ENCODE measurements around the gene ROBO3. TPM values are rescaled to one million over a fixed set of nuclear protein-coding genes. Genes with fewer than 3 reads are reported as not detected.

The ROBO3 gene
- total RNA-seq, 2 experiments from 2014 or later, result 26.2 to 27.2 TPM

DNA sequence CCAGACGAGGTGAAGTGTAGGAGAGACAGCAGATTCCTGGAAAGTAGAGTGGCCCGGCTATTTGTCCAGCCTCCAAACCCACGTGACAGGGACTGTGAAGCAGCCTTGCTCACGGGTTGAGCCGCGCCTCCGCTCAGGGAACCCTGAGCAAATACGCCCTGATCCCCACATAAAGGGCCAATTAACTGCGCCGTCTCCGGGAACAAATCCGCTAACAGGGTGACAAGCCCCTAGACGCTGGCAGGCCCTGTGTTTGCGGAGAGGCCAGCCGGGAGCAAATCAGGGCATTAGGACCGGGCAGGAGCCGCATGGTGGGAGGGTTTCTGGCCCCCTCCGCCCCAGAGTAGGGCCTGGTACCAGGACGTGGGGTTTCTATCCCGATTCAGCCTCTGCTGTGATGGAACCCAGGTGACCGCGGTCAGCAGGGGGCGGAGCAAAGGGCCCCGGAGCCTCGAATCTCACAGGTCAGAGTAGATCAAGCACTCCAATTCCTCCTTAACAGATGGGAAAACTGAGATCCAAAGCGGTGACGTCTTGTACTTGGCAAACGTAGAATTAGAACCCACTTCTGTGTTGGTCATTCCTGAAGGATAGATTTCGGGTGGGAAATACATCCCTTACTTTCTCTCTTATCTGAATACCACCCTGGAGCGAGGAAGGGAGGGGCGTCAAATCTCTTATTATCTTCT is 2.0 kb upstream of the ROBO3 start:
- Histone ChIP-seq H3K4me1 (ENCODE audit: insufficient read depth, low read length) (peaks cover 37% of the 10 kb centered on the region), H3K36me3 (ENCODE audit: insufficient read depth, low read length) (no peaks in the 10 kb centered on the region), H3K27ac (ENCODE audit: low read depth in 1 of 2, low read length in 2 of 2) (no peak overlapping the region), H3K4me3 (ENCODE audit: low read length) (no peak overlapping the region), H3K9me3 (ENCODE audit: control insufficient read depth in 1 of 2, insufficient read depth in 1 of 2, low read length in 2 of 2) (peaks cover 0 to 24% of the 10 kb centered on the region in 2 experiments), H3K27me3 (ENCODE audit: control insufficient read depth in 1 of 2, insufficient read depth in 2 of 2, low read length in 2 of 2) (peaks cover 66 to 80% of the 10 kb centered on the region in 2 experiments)
- no peaks in the 10 kb centered on the region for H3K9me3 Mint-ChIP-seq
- H3K4me1 Mint-ChIP-seq (ENCODE audit: low read depth), result peaks cover 44% of the 10 kb centered on the region
- TF ChIP-seq CTCF (IDR thresholded peaks at IDR 0.05), result no peak
- peaks cover 86% of the 10 kb centered on the region for H3K27me3 Mint-ChIP-seq
- ChIA-PET POLR2A (no interaction called here), CTCF (no interaction called here)
- intact Hi-C loops (cut with DNase I, micrococcal nuclease), result no loop called here
- ATAC-seq (ENCODE audit: poor library complexity), result no peak
- H3K4me3 Mint-ChIP-seq, result peak overlapping the region; percentile 21
- no peaks in the 10 kb centered on the region for H3K36me3 Mint-ChIP-seq (ENCODE audit: low read depth)
- no peak for DNase-seq
- no peak overlapping the region for H3K27ac Mint-ChIP-seq

DNA sequence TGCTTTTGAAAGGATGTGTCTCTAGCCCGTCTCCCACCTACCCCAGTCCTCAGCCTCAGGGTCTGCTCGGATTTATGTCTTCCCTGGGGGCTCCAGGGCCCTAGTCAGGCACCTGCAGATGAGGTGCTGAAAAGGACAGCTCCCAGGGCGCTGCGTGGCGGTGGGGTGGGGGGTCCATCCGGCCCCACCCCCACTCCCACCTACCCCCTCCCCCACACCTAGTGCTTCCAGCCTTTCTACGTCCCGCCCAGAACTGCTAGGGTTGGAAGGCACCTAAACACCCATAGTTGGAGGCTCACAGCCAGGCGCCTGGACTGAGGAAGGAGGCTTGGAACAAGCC is 1.4 kb upstream of the ROBO3 start:
- intact Hi-C loops (cut with DNase I, micrococcal nuclease), result no loop called here
- no peak for DNase-seq
- peaks cover 49% of the 10 kb centered on the region for H3K4me1 Mint-ChIP-seq (ENCODE audit: low read depth)
- Histone ChIP-seq H3K9me3 (ENCODE audit: control insufficient read depth in 1 of 2, insufficient read depth in 1 of 2, low read length in 2 of 2) (peaks cover 0 to 24% of the 10 kb centered on the region in 2 experiments), H3K4me1 (ENCODE audit: insufficient read depth, low read length) (peaks cover 42% of the 10 kb centered on the region), H3K27me3 (ENCODE audit: control insufficient read depth in 1 of 2, insufficient read depth in 2 of 2, low read length in 2 of 2) (peaks cover 71 to 85% of the 10 kb centered on the region in 2 experiments), H3K36me3 (ENCODE audit: insufficient read depth, low read length) (no peaks in the 10 kb centered on the region), H3K4me3 (ENCODE audit: low read length) (no peak overlapping the region), H3K27ac (ENCODE audit: low read depth in 1 of 2, low read length in 2 of 2) (no peak overlapping the region)
- no peak for TF ChIP-seq CTCF (IDR thresholded peaks at IDR 0.05)
- H3K27ac Mint-ChIP-seq, result no peak overlapping the region
- H3K9me3 Mint-ChIP-seq, result no peaks in the 10 kb centered on the region
- ATAC-seq (ENCODE audit: poor library complexity), result no peak
- H3K4me3 Mint-ChIP-seq, result no peak overlapping the region
- POLR2A ChIA-PET, result no interaction called here
- CTCF ChIA-PET, result no interaction called here
- no peaks in the 10 kb centered on the region for H3K36me3 Mint-ChIP-seq (ENCODE audit: low read depth)
- peaks cover 89% of the 10 kb centered on the region for H3K27me3 Mint-ChIP-seq

DNA sequence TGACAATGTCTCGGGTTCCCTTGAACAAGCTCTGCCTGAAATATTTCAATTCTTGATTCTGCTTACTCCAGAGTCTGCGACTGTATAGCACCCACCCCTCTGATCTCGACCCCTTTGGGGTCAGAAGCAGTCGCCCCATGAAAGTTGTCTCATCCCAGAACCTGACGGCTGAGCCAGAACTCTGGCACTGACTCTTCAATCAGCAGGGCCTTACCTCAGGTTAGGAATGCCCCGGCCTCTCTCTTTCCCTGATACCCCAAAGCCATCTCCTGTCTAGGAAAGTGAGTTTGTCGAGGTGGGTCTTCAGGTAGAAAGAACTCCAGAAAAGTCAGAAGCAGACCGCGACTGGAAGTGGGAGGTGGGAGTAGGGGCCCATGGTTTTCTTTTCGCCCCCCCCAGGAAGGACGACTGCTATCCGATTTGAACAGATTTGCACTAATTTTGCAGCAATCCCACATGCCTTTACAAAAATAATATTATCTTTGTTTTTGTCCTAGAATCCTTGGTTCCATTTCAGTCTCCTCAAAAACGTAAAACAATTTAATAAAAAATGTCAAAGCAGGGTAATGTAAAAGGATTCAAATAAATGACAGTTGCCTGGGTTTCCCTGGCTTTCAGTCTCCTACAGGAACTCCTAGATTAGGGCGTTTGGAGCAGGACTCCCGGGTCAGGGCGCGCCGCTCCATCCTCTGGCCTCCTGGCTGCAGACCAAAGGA is 898 bp upstream of the ROBO3 start:
- peaks cover 54% of the 10 kb centered on the region for H3K4me1 Mint-ChIP-seq (ENCODE audit: low read depth)
- Histone ChIP-seq H3K27ac (ENCODE audit: low read depth in 1 of 2, low read length in 2 of 2) (no peak overlapping the region), H3K36me3 (ENCODE audit: insufficient read depth, low read length) (no peaks in the 10 kb centered on the region), H3K9me3 (ENCODE audit: control insufficient read depth in 1 of 2, insufficient read depth in 1 of 2, low read length in 2 of 2) (peaks cover 0 to 24% of the 10 kb centered on the region in 2 experiments), H3K4me3 (ENCODE audit: low read length) (no peak overlapping the region), H3K27me3 (ENCODE audit: control insufficient read depth in 1 of 2, insufficient read depth in 2 of 2, low read length in 2 of 2) (peaks cover 76 to 91% of the 10 kb centered on the region in 2 experiments), H3K4me1 (ENCODE audit: insufficient read depth, low read length) (peaks cover 48% of the 10 kb centered on the region)
- H3K9me3 Mint-ChIP-seq, result no peaks in the 10 kb centered on the region
- H3K36me3 Mint-ChIP-seq (ENCODE audit: low read depth), result no peaks in the 10 kb centered on the region
- POLR2A ChIA-PET, result no interaction called here
- CTCF ChIA-PET, result no interaction called here
- peaks cover 92% of the 10 kb centered on the region for H3K27me3 Mint-ChIP-seq
- no peak for TF ChIP-seq CTCF (IDR thresholded peaks at IDR 0.05)
- no peak for ATAC-seq (ENCODE audit: poor library complexity)
- H3K27ac Mint-ChIP-seq, result no peak overlapping the region
- no peak for DNase-seq
- intact Hi-C loops (cut with DNase I, micrococcal nuclease), result no loop called here
- H3K4me3 Mint-ChIP-seq, result no peak overlapping the region

All from CD4-positive, alpha-beta T cell (primary cell).